Tibial artery (tissue), 4 donors: ENCODE measurements around the gene PPL.

Source experiments
- DNase-seq, 2 donors: peaks; one replicate each; pipeline ENCODE4 v3.0.0-alpha.2; 2019
- H3K27ac ChIP-seq, 2 donors: fragments of 200-600 bp; sonication (generic) in 1 of 2; 1 replicate in 1 of 2; 2 replicates in 1 of 2; pipeline ENCODE4 v1.5.1; 2018 to 2019; ENCODE audit warnings: mild to moderate bottlenecking in 1 of 2
- H3K27me3 ChIP-seq, 2 donors: fragments of 200-600 bp; sonication (generic) in 1 of 2; one replicate each; pipeline versions ENCODE4 v1.5.1 to v1.6.0; 2016 to 2019
- H3K36me3 ChIP-seq, 3 donors: fragments of 200-600 bp; sonication (generic) in 2 of 3; one replicate each; pipeline ENCODE4 v1.5.1; 2016 to 2019; ENCODE audit warnings: mild to moderate bottlenecking in 2 of 3
- H3K4me1 ChIP-seq, 4 donors: fragments of 200-600 bp; sonication (generic) in 2 of 4; 1 replicate in 3 of 4; 2 replicates in 1 of 4; pipeline ENCODE4 v1.5.1; 2016 to 2019
- H3K4me3 ChIP-seq, 2 donors: fragments of 200-600 bp; sonication (generic) in 1 of 2; 1 replicate in 1 of 2; 2 replicates in 1 of 2; pipeline ENCODE4 v1.5.1; 2018 to 2019; ENCODE audit warnings: mild to moderate bottlenecking in 2 of 2
- H3K9me3 ChIP-seq, 3 donors: fragments of 200-600 bp; sonication (generic) in 1 of 3; one replicate each; pipeline ENCODE4 v1.5.1; 2016 to 2019
- intact Hi-C: fragments of 100-400 bp; cut with DNase I; formaldehyde crosslinking; loops from one replicate; pipeline ENCODE4 v1.15.0; 2023; ENCODE audit warnings: low total_unique reads
- TF ChIP-seq, protein P1 (sequence below), 2 experiments: fragments of 200-600 bp in 1 of 2; fragments of 450-650 bp in 1 of 2; IDR thresholded peaks; one replicate each; pipeline ENCODE4 v1.5.1; 2017 to 2019; ENCODE audit warnings: antibody characterized with exemption in 2 of 2, mild to moderate bottlenecking in 1 of 2, moderate library complexity in 1 of 2

PPL gene

DNA sequence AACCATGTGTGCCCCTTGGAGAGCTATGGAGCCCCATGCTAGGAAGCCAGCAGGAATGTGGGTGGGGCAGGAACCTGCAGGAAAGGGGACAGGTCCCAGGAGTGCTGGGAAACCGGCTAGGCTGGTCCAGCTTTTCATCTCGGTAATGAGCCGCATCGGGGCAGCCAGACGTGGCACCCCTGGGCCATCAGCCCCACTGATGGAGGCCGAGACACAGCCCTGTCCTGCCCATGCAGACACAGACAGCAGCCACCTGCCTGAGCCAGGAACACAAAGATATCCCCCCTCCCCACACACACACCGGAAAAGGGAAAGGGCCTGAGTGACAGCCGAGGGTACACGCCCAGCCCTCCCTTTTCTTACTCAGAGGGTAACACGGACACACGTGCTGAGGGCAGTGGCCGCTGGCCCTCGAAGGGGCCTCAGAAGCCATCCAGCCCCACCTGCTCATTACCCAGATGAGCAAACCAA, 18.1 kb downstream of the PPL start:
- peaks cover 0 to 9% (median 2%) of the 10 kb centered on the region in 4 donors for H3K4me1 ChIP-seq
- H3K27ac ChIP-seq, result no peak overlapping the region
- no peak overlapping the region for H3K4me3 ChIP-seq
- H3K27me3 ChIP-seq, result peaks cover 0 to 9% of the 10 kb centered on the region in 2 donors
- intact Hi-C loops, result no loop called here
- TF ChIP-seq, protein P1, sequence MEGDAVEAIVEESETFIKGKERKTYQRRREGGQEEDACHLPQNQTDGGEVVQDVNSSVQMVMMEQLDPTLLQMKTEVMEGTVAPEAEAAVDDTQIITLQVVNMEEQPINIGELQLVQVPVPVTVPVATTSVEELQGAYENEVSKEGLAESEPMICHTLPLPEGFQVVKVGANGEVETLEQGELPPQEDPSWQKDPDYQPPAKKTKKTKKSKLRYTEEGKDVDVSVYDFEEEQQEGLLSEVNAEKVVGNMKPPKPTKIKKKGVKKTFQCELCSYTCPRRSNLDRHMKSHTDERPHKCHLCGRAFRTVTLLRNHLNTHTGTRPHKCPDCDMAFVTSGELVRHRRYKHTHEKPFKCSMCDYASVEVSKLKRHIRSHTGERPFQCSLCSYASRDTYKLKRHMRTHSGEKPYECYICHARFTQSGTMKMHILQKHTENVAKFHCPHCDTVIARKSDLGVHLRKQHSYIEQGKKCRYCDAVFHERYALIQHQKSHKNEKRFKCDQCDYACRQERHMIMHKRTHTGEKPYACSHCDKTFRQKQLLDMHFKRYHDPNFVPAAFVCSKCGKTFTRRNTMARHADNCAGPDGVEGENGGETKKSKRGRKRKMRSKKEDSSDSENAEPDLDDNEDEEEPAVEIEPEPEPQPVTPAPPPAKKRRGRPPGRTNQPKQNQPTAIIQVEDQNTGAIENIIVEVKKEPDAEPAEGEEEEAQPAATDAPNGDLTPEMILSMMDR (IDR thresholded peaks at IDR 0.05), result no peak
- H3K9me3 ChIP-seq, result no peaks in the 10 kb centered on the region
- peaks cover 0 to 7% (median 0%) of the 10 kb centered on the region in 3 donors for H3K36me3 ChIP-seq
- DNase-seq, result no peak

DNA sequence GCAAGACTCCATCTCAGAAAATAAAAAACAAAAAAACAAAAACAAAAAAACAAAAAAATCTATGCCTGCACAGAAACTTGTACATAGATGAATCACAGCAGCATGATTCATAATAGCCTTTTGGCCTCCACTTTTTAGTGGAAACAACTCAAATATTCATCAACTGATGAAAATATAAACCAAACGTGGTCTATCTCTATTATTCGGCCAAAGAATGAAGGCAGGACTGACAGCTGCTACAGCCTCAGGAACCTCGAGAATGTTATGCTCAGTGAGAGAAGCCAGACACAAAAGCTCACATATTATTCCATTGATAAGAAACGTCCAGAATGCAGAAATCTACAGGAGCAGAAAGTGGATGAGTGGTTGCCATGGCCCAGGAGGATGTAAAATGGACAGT, 19.8 kb downstream of the PPL start:
- no peak for DNase-seq
- H3K9me3 ChIP-seq, result no peaks in the 10 kb centered on the region
- peaks cover 0 to 7% (median 2%) of the 10 kb centered on the region in 4 donors for H3K4me1 ChIP-seq
- peaks cover 0 to 5% of the 10 kb centered on the region in 2 donors for H3K27me3 ChIP-seq
- H3K27ac ChIP-seq, result no peak overlapping the region
- H3K4me3 ChIP-seq, result no peak overlapping the region
- TF ChIP-seq, protein P1 (IDR thresholded peaks at IDR 0.05), result no peak
- intact Hi-C loops, result no loop called here
- H3K36me3 ChIP-seq, result peaks cover 0 to 8% (median 0%) of the 10 kb centered on the region in 3 donors

DNA sequence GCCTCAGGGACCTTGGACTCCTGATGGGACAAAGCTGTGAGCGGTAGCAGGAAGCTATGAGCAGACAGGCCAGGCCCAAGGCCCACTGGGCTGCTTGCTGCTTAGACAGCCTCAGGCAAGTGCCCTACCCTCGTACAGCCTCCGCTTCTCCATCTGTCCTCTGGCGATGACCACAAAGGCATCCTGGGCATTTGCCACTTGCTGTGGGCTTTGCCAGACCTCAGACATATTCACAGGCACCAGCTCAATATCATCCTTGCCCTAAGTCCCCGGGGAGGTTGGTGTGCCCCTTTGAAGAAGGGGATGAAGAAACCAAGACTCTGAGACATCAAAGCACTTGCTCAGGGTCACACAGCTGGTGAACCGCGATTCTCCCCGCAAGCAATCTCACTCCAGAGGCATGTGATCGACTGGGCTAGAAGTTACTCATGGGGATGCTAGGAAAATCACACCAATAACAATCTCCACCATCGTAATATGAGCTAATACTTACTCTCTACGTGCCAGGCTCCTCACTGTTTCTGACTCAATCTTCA, 21.7 kb downstream of the PPL start:
- Histone ChIP-seq H3K36me3 (peaks cover 0 to 13% (median 0%) of the 10 kb centered on the region in 3 donors), H3K27ac (no peak overlapping the region), H3K9me3 (no peaks in the 10 kb centered on the region), H3K4me1 (peaks cover 0 to 7% (median 2%) of the 10 kb centered on the region in 4 donors), H3K27me3 (peaks cover 0 to 3% of the 10 kb centered on the region in 2 donors), H3K4me3 (no peak overlapping the region)
- intact Hi-C loops, result no loop called here
- TF ChIP-seq, protein P1 (IDR thresholded peaks at IDR 0.05), result no peak
- DNase-seq, result no peak

DNA sequence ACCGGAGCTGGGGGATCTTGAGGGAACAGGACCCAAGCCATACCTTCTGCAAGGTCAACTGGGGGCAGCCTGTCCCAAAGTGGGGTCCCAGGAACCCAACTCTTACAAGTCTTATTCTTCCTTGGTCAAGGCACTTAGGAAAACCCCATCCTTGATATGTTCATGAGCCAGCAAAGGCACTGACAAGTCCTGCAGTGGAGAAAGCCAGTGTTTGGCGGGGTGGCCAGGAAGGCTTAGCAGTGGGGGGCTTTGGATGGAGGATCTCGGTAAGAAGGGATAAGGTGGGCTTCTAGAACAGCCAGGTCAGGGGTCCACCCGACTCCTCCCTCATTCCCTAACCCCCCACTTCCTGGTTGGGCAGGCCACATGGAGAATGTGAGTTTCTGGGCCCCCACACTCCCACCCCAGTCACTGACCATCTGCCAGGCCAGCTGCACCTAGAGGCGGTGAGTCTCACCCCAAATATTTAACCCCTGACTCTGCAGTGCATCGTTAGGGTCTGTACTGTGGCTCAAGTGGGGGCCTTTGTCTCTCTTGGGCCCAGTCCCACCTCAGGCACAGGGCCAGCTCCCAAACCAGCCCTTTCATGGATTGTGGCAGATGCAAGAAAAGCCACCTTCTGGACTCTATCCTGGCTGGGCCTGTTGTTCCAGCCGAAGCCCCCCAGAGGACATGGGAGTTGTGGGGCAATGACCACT, 22.3 kb downstream of the PPL start:
- peaks cover 0 to 3% of the 10 kb centered on the region in 2 donors for H3K27me3 ChIP-seq
- intact Hi-C loops, result no loop called here
- H3K4me3 ChIP-seq, result no peak overlapping the region
- no peak overlapping the region for H3K27ac ChIP-seq
- TF ChIP-seq, protein P1 (IDR thresholded peaks at IDR 0.05), result no peak
- H3K9me3 ChIP-seq, result no peaks in the 10 kb centered on the region
- H3K36me3 ChIP-seq, result peaks cover 0 to 17% (median 0%) of the 10 kb centered on the region in 3 donors
- H3K4me1 ChIP-seq, result peaks cover 0 to 7% (median 2%) of the 10 kb centered on the region in 4 donors
- no peak for DNase-seq

DNA sequence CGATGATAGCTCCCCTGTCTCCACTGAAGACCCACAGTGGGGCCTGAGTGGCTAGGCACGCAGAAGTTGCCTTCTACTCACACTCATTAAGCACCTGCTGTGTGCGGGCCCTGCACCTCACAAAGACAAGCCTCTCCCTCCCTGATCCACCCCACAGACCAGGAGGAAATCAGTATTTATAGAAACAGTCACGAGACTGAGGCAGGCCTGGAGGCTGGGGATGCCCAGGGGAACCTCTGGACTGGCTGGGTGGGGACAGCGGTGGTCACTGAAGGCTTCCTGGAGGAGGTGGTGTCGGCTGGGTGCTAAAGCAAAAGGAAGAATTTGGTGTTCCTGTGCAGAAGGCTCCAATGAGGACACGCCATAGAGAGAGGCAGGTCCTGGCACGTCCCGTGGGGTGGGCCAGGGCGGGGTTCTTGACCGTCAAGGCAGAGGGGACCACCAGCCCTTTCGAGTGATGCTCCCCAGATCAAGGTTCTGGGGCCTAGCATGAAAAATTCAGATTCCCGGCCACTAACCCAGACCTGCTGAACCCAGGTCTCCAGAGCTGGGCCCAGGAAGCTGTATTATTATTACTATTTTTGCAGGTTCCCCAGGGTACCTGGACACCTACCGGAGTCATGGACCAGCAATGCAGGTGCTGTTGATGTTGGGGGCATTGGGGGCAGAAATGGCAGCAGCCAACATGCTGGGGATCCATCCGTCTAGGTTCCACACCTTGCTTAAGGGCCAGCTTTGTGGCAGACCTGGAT, 23.0 kb downstream of the PPL start:
- intact Hi-C loops, result no loop called here
- H3K4me1 ChIP-seq, result peaks cover 0 to 5% (median 2%) of the 10 kb centered on the region in 4 donors
- H3K36me3 ChIP-seq, result peaks cover 0 to 17% (median 0%) of the 10 kb centered on the region in 3 donors
- TF ChIP-seq, protein P1 (IDR thresholded peaks at IDR 0.05), result no peak
- H3K9me3 ChIP-seq, result no peaks in the 10 kb centered on the region
- H3K27me3 ChIP-seq, result peaks cover 0 to 3% of the 10 kb centered on the region in 2 donors
- no peak for DNase-seq
- H3K27ac ChIP-seq, result no peak overlapping the region
- H3K4me3 ChIP-seq, result no peak overlapping the region
